GM12891 (cell line): ENCODE measurements around the gene ARID1B.

Experiments used
- POLR2A ChIP-seq: IDR thresholded peaks from 2 replicates; pipeline ENCODE4 v1.6.1; 2011; ENCODE audit warnings: low read depth, low read length, control low read depth
- TAF1 ChIP-seq: IDR thresholded peaks from 2 replicates; pipeline ENCODE4 v1.6.1; 2011; ENCODE audit warnings: low read depth, low read length, control low read depth

DNA sequence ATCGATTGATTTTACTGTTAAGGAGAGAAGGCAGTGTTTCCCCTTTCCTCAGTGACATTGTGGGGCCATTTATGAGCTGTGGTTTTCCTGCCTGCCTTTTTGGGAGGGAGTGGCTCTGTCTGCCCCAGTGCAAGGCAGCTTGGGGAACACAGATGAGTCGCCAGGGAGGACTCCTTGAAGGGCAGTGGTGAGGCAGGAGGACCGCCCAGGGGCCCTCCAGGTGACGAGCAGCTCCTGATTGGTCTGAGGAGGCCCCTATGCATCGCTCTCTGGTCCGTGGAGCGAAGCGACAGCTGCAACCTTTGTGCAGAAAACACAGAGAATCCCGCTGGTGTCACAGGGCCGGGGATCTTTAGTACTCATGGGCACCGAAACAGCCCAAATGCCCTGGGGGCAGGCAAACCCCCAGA, 445.8 kb downstream of the ARID1B start:
- no peak for TF ChIP-seq POLR2A
- TF ChIP-seq TAF1: no peak
